ENCODE data around the gene ALPK3.

- TF ChIP-seq, protein P1, sequence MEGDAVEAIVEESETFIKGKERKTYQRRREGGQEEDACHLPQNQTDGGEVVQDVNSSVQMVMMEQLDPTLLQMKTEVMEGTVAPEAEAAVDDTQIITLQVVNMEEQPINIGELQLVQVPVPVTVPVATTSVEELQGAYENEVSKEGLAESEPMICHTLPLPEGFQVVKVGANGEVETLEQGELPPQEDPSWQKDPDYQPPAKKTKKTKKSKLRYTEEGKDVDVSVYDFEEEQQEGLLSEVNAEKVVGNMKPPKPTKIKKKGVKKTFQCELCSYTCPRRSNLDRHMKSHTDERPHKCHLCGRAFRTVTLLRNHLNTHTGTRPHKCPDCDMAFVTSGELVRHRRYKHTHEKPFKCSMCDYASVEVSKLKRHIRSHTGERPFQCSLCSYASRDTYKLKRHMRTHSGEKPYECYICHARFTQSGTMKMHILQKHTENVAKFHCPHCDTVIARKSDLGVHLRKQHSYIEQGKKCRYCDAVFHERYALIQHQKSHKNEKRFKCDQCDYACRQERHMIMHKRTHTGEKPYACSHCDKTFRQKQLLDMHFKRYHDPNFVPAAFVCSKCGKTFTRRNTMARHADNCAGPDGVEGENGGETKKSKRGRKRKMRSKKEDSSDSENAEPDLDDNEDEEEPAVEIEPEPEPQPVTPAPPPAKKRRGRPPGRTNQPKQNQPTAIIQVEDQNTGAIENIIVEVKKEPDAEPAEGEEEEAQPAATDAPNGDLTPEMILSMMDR (IDR thresholded peaks at IDR 0.05): no peak
- no peak for TF ChIP-seq POLR2A (IDR thresholded peaks at IDR 0.05)
Measured at GRCh38 chr15:84868037-84868880, 51.1 kb downstream of the ALPK3 start.

Measured in gastroesophageal sphincter (tissue), 3 donors.